Measurements from ENCODE around the gene SLC2A8. TPM values are rescaled to one million over a fixed set of nuclear protein-coding genes. Genes with fewer than 3 reads are reported as not detected.

SLC2A8 gene
- total RNA-seq, 1 donor from 2014 or later = 9.0 TPM

DNA sequence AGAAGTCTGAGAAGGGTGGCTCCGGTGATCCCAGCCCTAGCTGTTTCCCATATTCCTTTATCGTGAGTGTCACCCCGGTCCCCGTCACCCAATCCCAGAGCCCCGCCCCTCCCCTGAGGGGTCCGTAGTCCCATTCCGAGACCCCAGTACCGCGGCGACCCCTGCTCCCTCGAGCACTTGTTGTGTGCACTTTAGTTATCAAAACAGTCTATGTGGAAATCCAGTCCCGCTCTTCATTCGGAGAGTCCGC lies 54.6 kb downstream of the SLC2A8 start:
- FAIRE-seq (no peak), DNase-seq (ENCODE audit: low spot score in 2 of 2) (no peak)

DNA sequence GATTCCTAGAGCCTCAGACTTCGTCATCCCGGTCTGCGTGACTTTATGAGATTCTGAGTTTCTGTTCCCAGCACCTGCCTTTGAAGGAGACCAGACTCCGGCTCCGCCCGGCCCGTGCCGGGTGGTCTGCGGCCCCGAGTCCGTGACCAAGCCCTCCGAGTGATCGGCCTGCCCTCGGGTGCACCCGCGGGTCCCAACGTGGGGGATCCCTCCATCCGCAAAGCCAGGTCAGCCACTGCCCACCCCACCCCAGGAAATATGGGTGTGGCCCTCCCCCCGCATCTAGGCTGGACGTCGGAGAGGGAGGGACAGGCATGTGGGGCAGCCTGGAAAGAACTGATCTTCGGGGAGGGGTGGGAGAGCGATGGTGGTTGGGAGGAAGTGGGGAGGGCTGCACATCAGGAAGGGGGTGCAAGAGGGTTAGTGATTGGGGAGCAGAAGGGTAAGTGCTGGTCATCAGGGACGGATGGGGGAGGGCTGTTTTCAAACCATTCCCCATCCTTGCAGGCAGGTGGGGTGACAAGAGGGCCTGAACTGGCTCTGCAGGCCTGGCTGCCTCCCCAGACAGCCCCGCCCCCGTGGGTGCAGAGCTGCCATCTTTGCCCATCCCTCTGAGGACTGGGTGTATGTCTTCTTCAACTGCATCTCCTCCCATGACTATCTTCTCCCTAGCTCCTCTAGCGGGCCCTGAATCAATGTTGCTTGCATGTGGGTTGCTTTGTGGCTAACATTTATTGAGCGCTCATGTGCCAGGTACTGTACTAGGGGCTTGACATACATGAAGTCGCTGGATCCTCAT lies 55.1 kb downstream of the SLC2A8 start:
- DNase-seq (ENCODE audit: low spot score in 2 of 2) (peak in 1 of 2 donors; percentile 61), FAIRE-seq (no peak)

DNA sequence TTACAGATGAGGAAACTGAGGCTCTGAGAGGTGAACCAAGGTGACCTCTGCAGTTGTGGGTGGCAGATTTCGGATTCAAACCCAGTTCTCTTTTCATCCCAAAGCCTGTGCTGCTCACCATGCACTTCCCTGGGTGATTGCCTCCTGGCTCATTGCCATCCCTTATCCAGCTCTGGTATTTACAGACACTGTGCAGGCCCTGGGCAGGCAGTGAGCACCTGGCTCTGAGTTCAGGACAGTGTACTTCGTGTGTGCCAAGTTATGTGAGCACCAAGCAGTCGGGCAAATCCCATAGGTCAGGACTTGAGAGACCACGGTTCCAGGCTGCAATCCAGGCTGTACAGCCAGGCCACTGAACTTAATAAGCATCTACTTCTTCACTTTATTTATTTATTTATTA lies 55.7 kb downstream of the SLC2A8 start:
- DNase-seq (ENCODE audit: low spot score in 2 of 2) = no peak
- no peak for FAIRE-seq

- no peak for FAIRE-seq
Observed at GRCh38 chr9:127455324-127455992, 58.5 kb downstream of the SLC2A8 start.

GRCh38 chr9:127457191-127457878 lies 60.4 kb downstream of the SLC2A8 start:
- FAIRE-seq = no peak

More at GRCh38 chr9:127455324-127455992, 58.5 kb downstream of the SLC2A8 start:
- no peak for DNase-seq (ENCODE audit: low spot score in 2 of 2)

More at GRCh38 chr9:127457191-127457878, 60.4 kb downstream of the SLC2A8 start:
- DNase-seq (ENCODE audit: low spot score in 2 of 2) = no peak

Small RNA genes lying within 50 kb of the gene (small RNA-seq; reads per million reads assigned to genes)
- 56.4 reads per million, percentile 98 among the genes with 10 or more reads in this experiment for gene SNORA65

Other genes with a start within 250 kb of the SLC2A8 start
- gene GARNL3, start 132.4 kb upstream of the SLC2A8 start, total RNA-seq = 59.1 TPM
- 12.2 TPM for gene ZNF79, start 27.2 kb downstream of the SLC2A8 start, total RNA-seq
- gene RPL12, start 54.2 kb downstream of the SLC2A8 start, total RNA-seq = 717 TPM
- gene LRSAM1, start 54.3 kb downstream of the SLC2A8 start, total RNA-seq = 23.6 TPM
- 63.2 TPM for gene STXBP1, start 215.1 kb downstream of the SLC2A8 start, total RNA-seq

Measured in frontal cortex (tissue), 4 donors.